GM13977 (cell line): ENCODE data around the gene DPF3.

Experiments used
- DNase-seq: peaks from one replicate; pipeline ENCODE4 v3.0.0; 2012; ENCODE audit warnings: low spot score
- in situ Hi-C: fragments of 300-500 bp; cut with MboI; formaldehyde crosslinking; loops from one replicate; pipeline ENCODE4 v1.12.0; 2022; ENCODE audit warnings: low sequenced_read_pairs, low pct_unique_long_range_greater_than_20kb, mixed read lengths, inconsistent platforms; ENCODE audit not compliant: unreplicated experiment
- TF ChIP-seq, protein P1 (sequence below): IDR thresholded peaks from 2 replicates; pipeline ENCODE4 v1.5.1; 2012; ENCODE audit warnings: mild to moderate bottlenecking, control low read depth; ENCODE audit not compliant: insufficient read depth; ENCODE audit errors: extremely low read depth, missing control alignments

The DPF3 gene

DNA sequence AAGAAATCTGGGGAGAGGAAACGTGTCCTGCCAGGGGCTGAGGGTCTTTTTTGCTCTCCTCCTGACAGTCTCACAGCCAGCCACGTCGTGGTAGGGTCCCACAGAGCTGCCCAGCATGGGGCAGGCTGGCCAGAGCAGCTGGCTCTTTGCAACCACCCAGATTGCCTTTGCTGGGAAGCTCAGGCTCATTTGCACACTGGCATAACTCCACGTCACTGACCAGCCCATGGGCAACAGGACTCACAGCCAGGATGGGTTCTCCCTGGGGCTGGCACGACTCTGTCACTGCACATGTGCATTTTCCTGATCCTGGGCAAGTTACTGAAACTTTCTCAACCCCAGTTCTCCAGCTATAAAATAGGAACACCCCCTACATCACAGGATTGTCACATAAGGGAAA lies 242.2 kb downstream of the DPF3 start:
- no peak for DNase-seq
- TF ChIP-seq, protein P1, sequence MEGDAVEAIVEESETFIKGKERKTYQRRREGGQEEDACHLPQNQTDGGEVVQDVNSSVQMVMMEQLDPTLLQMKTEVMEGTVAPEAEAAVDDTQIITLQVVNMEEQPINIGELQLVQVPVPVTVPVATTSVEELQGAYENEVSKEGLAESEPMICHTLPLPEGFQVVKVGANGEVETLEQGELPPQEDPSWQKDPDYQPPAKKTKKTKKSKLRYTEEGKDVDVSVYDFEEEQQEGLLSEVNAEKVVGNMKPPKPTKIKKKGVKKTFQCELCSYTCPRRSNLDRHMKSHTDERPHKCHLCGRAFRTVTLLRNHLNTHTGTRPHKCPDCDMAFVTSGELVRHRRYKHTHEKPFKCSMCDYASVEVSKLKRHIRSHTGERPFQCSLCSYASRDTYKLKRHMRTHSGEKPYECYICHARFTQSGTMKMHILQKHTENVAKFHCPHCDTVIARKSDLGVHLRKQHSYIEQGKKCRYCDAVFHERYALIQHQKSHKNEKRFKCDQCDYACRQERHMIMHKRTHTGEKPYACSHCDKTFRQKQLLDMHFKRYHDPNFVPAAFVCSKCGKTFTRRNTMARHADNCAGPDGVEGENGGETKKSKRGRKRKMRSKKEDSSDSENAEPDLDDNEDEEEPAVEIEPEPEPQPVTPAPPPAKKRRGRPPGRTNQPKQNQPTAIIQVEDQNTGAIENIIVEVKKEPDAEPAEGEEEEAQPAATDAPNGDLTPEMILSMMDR: no peak
- in situ Hi-C loops: no loop called here

DNA sequence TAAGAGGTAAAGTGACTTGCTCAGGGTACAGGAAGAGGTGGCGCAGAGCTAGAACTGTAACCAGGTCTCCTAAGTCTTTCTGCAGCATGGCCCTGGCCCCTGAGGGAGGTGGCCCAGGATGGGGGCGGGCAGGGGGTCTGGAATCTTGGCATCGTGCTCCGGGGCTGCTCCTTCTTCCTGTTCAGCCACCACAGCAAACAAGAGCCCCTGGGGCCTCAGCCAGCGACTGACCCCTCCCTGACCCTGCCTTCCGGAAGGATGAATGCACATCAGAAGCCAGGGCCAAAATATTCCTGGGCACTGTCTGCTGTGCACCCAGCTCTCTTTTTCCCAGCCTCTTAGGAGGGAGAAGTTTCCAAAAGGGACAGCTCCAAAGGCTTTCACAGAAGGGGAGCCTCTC lies 242.8 kb downstream of the DPF3 start:
- DNase-seq: no peak
- in situ Hi-C loops: no loop called here
- TF ChIP-seq, protein P1: no peak

DNA sequence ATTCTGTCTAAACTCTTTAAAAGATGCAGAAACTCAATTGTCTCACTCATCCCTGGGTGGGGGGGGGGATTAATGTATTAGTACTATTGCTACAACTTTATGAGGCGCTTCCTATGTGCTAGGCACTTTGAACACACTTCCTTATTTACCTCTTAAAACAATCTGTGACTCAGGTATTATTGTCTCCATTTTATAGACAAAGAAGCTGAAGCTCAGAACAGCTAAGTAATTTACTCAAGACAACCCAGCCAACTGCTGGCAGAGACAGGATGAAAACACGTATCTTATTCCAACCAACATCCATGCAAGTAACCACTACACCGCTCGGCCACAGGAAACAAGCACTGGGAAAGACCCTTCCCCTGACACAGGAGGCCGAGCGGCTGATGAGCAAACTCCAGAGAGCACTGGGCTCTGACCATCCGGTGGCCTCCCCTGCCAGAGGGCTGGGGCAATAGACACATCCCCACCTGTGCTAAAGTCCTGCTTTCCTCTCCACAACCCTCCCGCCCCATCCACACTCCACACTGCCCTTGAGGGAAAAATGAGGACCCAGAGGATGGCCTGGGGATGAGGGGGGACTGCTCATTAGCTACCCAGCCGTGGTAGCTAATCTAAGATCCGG lies 244.2 kb downstream of the DPF3 start:
- TF ChIP-seq, protein P1: no peak
- DNase-seq: no peak
- in situ Hi-C loops: no loop called here

DNA sequence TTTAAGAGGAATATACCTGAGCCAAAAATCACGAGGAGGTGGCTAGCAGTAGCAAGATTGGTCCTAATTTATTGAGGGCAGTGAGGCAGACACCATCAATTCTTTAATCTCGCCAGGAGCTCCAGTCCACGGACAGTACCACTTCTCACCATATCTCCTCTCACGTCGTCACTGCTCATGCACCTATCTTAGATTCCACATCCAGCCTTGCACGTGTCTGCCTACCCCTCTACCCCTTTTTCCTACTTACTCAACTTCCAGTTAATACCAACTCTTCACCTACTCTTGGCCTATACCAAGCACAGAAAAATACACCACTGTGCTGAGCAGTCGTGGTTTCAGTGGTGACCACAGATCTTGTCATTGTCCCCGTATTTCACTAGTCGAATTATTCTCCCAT lies 246.1 kb downstream of the DPF3 start:
- in situ Hi-C loops: no loop called here
- DNase-seq: no peak
- TF ChIP-seq, protein P1: no peak

DNA sequence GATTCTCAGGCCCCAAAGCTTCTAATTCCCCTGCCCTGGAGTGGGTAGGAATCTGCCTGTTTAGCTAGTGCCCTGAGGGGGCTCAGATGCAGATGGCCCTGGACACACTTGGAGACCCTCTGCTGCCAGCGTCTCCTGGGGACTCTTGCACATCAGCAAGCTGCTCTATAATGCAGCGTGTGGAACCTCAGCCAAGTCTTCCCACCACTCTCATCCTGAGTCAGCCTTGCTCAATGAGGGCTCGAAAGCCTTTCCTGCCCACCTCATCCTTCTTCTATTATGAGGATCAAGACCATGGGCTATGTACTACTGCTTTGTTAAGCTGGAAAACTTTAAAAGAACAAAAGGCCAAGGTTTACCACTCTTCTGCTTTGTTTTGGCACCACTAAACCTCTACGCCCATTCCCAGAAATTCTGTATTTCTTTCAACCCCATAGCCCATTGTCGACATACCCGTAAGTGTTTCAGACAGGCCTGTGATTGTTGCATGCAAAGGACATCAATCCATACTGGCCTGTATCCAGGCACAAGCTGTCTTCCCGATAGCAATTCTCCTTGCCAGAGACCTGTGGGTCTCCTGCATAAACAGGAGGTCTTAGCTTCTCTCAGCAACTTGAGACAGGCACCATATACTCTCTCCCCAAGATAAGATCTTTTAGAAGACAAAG lies 246.9 kb downstream of the DPF3 start:
- in situ Hi-C loops: no loop called here
- TF ChIP-seq, protein P1: no peak
- DNase-seq: no peak

DNA sequence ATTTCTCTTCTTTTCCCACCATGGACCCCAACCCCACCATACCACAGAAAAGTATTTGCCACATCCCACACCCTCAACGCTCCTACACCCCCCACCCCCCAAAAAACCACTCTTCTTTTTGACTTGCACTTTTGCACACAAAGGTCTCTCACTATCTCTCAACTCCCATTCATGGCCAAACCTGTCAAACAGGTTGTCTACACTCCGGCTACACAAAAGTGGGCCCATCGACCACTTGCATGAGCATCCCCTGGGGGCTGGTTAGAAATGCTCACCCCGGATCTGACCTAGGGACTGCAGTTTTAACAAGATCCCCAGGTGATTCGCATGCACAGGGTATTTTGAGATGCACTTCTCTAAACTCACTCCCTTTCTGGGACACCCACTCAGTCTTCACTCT lies 248.2 kb downstream of the DPF3 start:
- TF ChIP-seq, protein P1: no peak
- DNase-seq: no peak

More for the DNA sequence above, 248.2 kb downstream of the DPF3 start:
- in situ Hi-C loops: no loop called here
